Left kidney (tissue), 2 donors: Measurements from ENCODE around the gene A1BG. TPM values are rescaled to one million over a fixed set of nuclear protein-coding genes. Genes with fewer than 3 reads are reported as not detected.
"Not testable (repeated sequence)": the region's sequence is repeated elsewhere in the genome, so short reads cannot be mapped to it uniquely, and the experiment has no call there.

Experiments
- DNase-seq: peaks from one replicate; pipeline ENCODE4 v3.0.0-alpha.2; 2013
- polyA plus RNA-seq: library from polyadenylated mRNA; unstranded; fragments of 120-200 nt; gene quantifications from one replicate; pipeline ENCODE4 v1.2.1, GENCODE V29; 2013; ENCODE audit not compliant: insufficient read length

Gene A1BG
- polyA plus RNA-seq, 1 donor = 0.57 TPM

GRCh38 chr19:58336216-58336615 lies 17.1 kb downstream of the A1BG start:
- no peak for DNase-seq

- no peak for DNase-seq
These were observed 17.7 kb downstream of the A1BG start for GRCh38 chr19:58335630-58336029.

- DNase-seq = no peak
These were observed 18.5 kb downstream of the A1BG start for GRCh38 chr19:58334691-58335249.

- no peak for DNase-seq
These were observed 20.6 kb downstream of the A1BG start for GRCh38 chr19:58332697-58333096.

- DNase-seq = no peak
These were observed 22.8 kb downstream of the A1BG start for GRCh38 chr19:58330458-58330857.

GRCh38 chr19:58328999-58329398 lies 24.3 kb downstream of the A1BG start:
- no peak for DNase-seq

GRCh38 chr19:58326914-58327726 lies 26.2 kb downstream of the A1BG start, which contains the start of gene ZSCAN22:
ZSCAN22 (plus strand) TSS chr19:58326994; CDS start chr19:58334803, 7,809 bp downstream.
- peak; percentile 96 for DNase-seq

- no peak for DNase-seq
These were observed 26.8 kb downstream of the A1BG start for GRCh38 chr19:58326501-58326913.

GRCh38 chr19:58325311-58326022 lies 27.8 kb downstream of the A1BG start:
- no peak for DNase-seq

- no peak for DNase-seq
These were observed 34.1 kb downstream of the A1BG start for GRCh38 chr19:58319241-58319640.

- DNase-seq = no peak
These were observed 35.0 kb downstream of the A1BG start for GRCh38 chr19:58318297-58318696.

GRCh38 chr19:58317476-58318072 lies 35.7 kb downstream of the A1BG start:
- peak; percentile 44 for DNase-seq

- no peak for DNase-seq
These were observed 37.7 kb downstream of the A1BG start for GRCh38 chr19:58315580-58315979.

GRCh38 chr19:58311345-58311865 lies 41.9 kb downstream of the A1BG start:
- no peak for DNase-seq

- DNase-seq = not testable (repeated sequence)
These were observed 42.6 kb downstream of the A1BG start for GRCh38 chr19:58310685-58311084.

- no peak for DNase-seq
These were observed 45.6 kb downstream of the A1BG start for GRCh38 chr19:58307736-58308135.

- DNase-seq = no peak
These were observed 47.4 kb downstream of the A1BG start for GRCh38 chr19:58305932-58306323.

GRCh38 chr19:58305065-58305931 lies 48.0 kb downstream of the A1BG start, which contains the start of gene ERVK3-1:
ERVK3-1 (plus strand) TSS chr19:58305377; CDS start chr19:58312169, 6,792 bp downstream.
- DNase-seq = peak; percentile 93

GRCh38 chr19:58304748-58305064 lies 48.6 kb downstream of the A1BG start:
- no peak for DNase-seq

GRCh38 chr19:58304255-58304654 lies 49.0 kb downstream of the A1BG start:
- DNase-seq = no peak

- DNase-seq = no peak
These were observed 52.7 kb downstream of the A1BG start for GRCh38 chr19:58300620-58301019.
